H9 (cell line): Measurements from ENCODE around the gene BHLHE41. TPM values are rescaled to one million over a fixed set of nuclear protein-coding genes. Genes with fewer than 3 reads are reported as not detected.

Experiments used
- DNase-seq: peaks from one replicate; pipeline ENCODE4 v3.0.0-alpha.2; 2017
- H2AFZ ChIP-seq: one replicate; pipeline ENCODE4 v1.6.1; 2013; ENCODE audit warnings: mild to moderate bottlenecking, low read length, control low read depth, moderate library complexity
- H2AK5ac ChIP-seq: 2 replicates; pipeline ENCODE4 v1.6.1; 2013; ENCODE audit warnings: low read length, control low read depth, mixed read lengths; ENCODE audit not compliant: insufficient read length
- H2BK120ac ChIP-seq: one replicate; pipeline ENCODE4 v1.6.1; 2013; ENCODE audit warnings: low read depth, mild to moderate bottlenecking, low read length, control low read depth, inconsistent platforms; ENCODE audit not compliant: poor library complexity, severe bottlenecking
- H2BK12ac ChIP-seq: 2 replicates; pipeline ENCODE4 v1.6.1; 2013; ENCODE audit warnings: low read length, control low read depth, mixed read lengths, low read depth; ENCODE audit not compliant: insufficient read length
- H2BK15ac ChIP-seq: 2 replicates; pipeline ENCODE4 v1.6.1; 2013; ENCODE audit warnings: low read depth, low read length, control low read depth
- H2BK20ac ChIP-seq: one replicate; pipeline ENCODE4 v1.6.1; 2013; ENCODE audit warnings: low read depth, mild to moderate bottlenecking, low read length, control low read depth, inconsistent platforms; ENCODE audit not compliant: poor library complexity, severe bottlenecking
- H2BK5ac ChIP-seq: 2 replicates; pipeline ENCODE4 v1.6.1; 2013; ENCODE audit warnings: low read length, control low read depth, mixed read lengths; ENCODE audit not compliant: insufficient read length
- H3K14ac ChIP-seq: 2 replicates; pipeline ENCODE4 v1.6.1; 2013; ENCODE audit warnings: low read length, control low read depth; ENCODE audit not compliant: insufficient read depth
- H3K18ac ChIP-seq: 2 replicates; pipeline ENCODE4 v1.6.1; 2013; ENCODE audit warnings: low read depth, mild to moderate bottlenecking, mixed read lengths, low read length, control low read depth; ENCODE audit not compliant: insufficient read length
- H3K23ac ChIP-seq: 2 replicates; pipeline ENCODE4 v1.6.1; 2013; ENCODE audit warnings: low read length, control low read depth, mixed read lengths, low read depth; ENCODE audit not compliant: insufficient read length
- H3K23me2 ChIP-seq: 2 replicates; pipeline ENCODE4 v1.6.1; 2013; ENCODE audit warnings: low read depth, mild to moderate bottlenecking, mixed read lengths, low read length, control low read depth; ENCODE audit not compliant: insufficient read length, poor library complexity, severe bottlenecking
- H3K27ac ChIP-seq: 2 replicates; pipeline ENCODE4 v1.5.1; 2013; ENCODE audit warnings: low read length, control low read depth, mixed read lengths, low read depth; ENCODE audit not compliant: insufficient read length
- H3K27me3 ChIP-seq: 2 replicates; pipeline ENCODE4 v1.6.1; 2013; ENCODE audit warnings: low read length, control low read depth, inconsistent platforms; ENCODE audit not compliant: insufficient read depth
- H3K4ac ChIP-seq: 2 replicates; pipeline ENCODE4 v1.6.1; 2013; ENCODE audit warnings: low read depth, mild to moderate bottlenecking, control low read depth, inconsistent platforms, low read length, moderate library complexity
- H3K4me1 ChIP-seq: 2 replicates; pipeline ENCODE4 v1.6.1; 2013; ENCODE audit warnings: low read length, control low read depth, inconsistent platforms; ENCODE audit not compliant: insufficient read depth
- H3K4me2 ChIP-seq: 2 replicates; pipeline ENCODE4 v1.6.1; 2013; ENCODE audit warnings: low read length, control low read depth, mixed read lengths; ENCODE audit not compliant: insufficient read length, insufficient read depth
- H3K56ac ChIP-seq: 2 replicates; pipeline ENCODE4 v1.6.1; 2013; ENCODE audit warnings: low read depth, mild to moderate bottlenecking, mixed read lengths, low read length, control low read depth; ENCODE audit not compliant: insufficient read length
- H3K79me1 ChIP-seq: 2 replicates; pipeline ENCODE4 v1.6.1; 2013; ENCODE audit warnings: low read depth, mild to moderate bottlenecking, moderate library complexity, low read length, control low read depth, inconsistent platforms; ENCODE audit not compliant: insufficient read depth, poor library complexity, severe bottlenecking
- H3K79me2 ChIP-seq: 2 replicates; pipeline ENCODE4 v1.6.1; 2013; ENCODE audit warnings: low read length, control low read depth, inconsistent platforms; ENCODE audit not compliant: insufficient read depth
- H3K9ac ChIP-seq: 2 replicates; pipeline ENCODE4 v1.6.1; 2013; ENCODE audit warnings: low read length, control low read depth, mixed read lengths; ENCODE audit not compliant: insufficient read length; ENCODE audit errors: extremely low read depth
- H3K9me3 ChIP-seq: one replicate; pipeline ENCODE4 v1.6.1; 2013; ENCODE audit warnings: low read depth, low read length, inconsistent platforms; ENCODE audit not compliant: control insufficient read depth
- H3T11ph ChIP-seq: one replicate; pipeline ENCODE4 v1.6.1; 2013; ENCODE audit warnings: mild to moderate bottlenecking, low read length, control low read depth, inconsistent platforms
- H4K20me1 ChIP-seq: one replicate; pipeline ENCODE4 v1.6.1; 2013; ENCODE audit not compliant: control insufficient read depth, insufficient read length, insufficient read depth
- H4K5ac ChIP-seq: 2 replicates; pipeline ENCODE4 v1.6.1; 2013; ENCODE audit warnings: low read depth, mild to moderate bottlenecking, mixed read lengths, low read length, control low read depth; ENCODE audit not compliant: insufficient read length
- H4K8ac ChIP-seq: replicated peaks from 2 replicates; pipeline ENCODE4 v1.6.1; 2013; ENCODE audit warnings: low read length, control low read depth, mixed read lengths, low read depth; ENCODE audit not compliant: insufficient read length
- H4K91ac ChIP-seq: 2 replicates; pipeline ENCODE4 v1.6.1; 2013; ENCODE audit warnings: low read depth, mild to moderate bottlenecking, moderate library complexity, mixed read lengths, low read length, control low read depth; ENCODE audit not compliant: insufficient read length
- H3K27ac Mint-ChIP-seq, 3 experiments: 2 replicates in 2 of 3; 3 replicates in 1 of 3; pipeline ENCODE4 v1.8.0; 2020 to 2021; ENCODE audit warnings: mixed read lengths in 3 of 3, mild to moderate bottlenecking in 1 of 3, moderate library complexity in 1 of 3
- H3K27me3 Mint-ChIP-seq: 2 replicates; pipeline ENCODE4 v1.8.0; 2021; ENCODE audit warnings: low read depth, mild to moderate bottlenecking, moderate library complexity, mixed read lengths
- H3K36me3 Mint-ChIP-seq, 3 experiments: 2 replicates in 2 of 3; 3 replicates in 1 of 3; pipeline ENCODE4 v1.8.0; 2020 to 2021; ENCODE audit warnings: low read depth in 3 of 3, mixed read lengths in 3 of 3; ENCODE audit not compliant: insufficient read depth in 1 of 3
- H3K4me1 Mint-ChIP-seq, 2 experiments: 2 replicates each; pipeline ENCODE4 v1.8.0; 2020; ENCODE audit warnings: mixed read lengths in 2 of 2
- H3K4me3 Mint-ChIP-seq, 2 experiments: 2 replicates in 1 of 2; 3 replicates in 1 of 2; pipeline ENCODE4 v1.8.0; 2020 to 2021; ENCODE audit warnings: mild to moderate bottlenecking in 2 of 2, mixed read lengths in 2 of 2, moderate library complexity in 1 of 2
- H3K9me3 Mint-ChIP-seq, 2 experiments: 2 replicates in 1 of 2; 3 replicates in 1 of 2; pipeline ENCODE4 v1.8.0; 2020; ENCODE audit warnings: mild to moderate bottlenecking in 2 of 2, mixed read lengths in 2 of 2, moderate library complexity in 1 of 2
- WGBS: extraction: QIAGEN DNeasy Blood & Tissue Kit; methylation state at CpG from one replicate; pipeline ENCODE4 v1.1.7; 2013; ENCODE audit warnings: missing lambda C conversion rate, low lambda C conversion rate, mixed read lengths; ENCODE audit not compliant: insufficient read length; ENCODE audit errors: extremely low coverage; 5-methylcytosine and 5-hydroxymethylcytosine counted together
- total RNA-seq: library from RNA; stranded (reverse); gene quantifications from 2 replicates; pipeline ENCODE4 v1.2.1, GENCODE V29; 2021
- TF ChIP-seq, protein P1 (sequence below): fragments of 200-600 bp; sonication (generic); conservative IDR thresholded peaks from 3 replicates; pipeline ENCODE4 v1.8.0; 2021; ENCODE audit warnings: antibody characterized with exemption, mild to moderate bottlenecking

The BHLHE41 gene
- total RNA-seq, 1 experiment from 2014 or later, result 0.33 TPM

DNA sequence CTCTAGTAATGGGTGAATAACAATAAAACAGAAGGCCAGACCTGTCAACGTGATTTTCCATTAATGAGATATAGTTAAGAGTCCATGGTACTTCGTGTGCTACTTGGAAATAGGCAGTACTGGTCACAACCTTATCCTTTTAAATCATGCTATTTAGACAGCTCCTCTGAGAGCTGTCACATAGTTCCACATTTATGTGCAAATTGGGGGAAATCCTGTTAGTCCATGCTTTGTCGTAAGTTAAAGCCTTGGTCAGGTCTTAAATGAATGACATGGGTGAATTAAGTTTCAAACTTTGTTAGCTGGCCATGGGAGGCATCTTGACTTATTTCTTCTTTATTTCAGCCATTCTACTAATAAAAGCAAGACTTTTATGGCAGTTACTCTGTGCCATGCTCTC lies 11.9 kb upstream of the BHLHE41 start:
- Mint-ChIP-seq H3K36me3 (no peaks in the 10 kb centered on the region), H3K27me3 (peaks cover 32% of the 10 kb centered on the region), H3K4me3 (no peak overlapping the region), H3K27ac (no peak overlapping the region), H3K9me3 (no peaks in the 10 kb centered on the region), H3K4me1 (peaks cover 12 to 13% of the 10 kb centered on the region in 2 experiments)
- Histone ChIP-seq H3K9ac (no peak overlapping the region), H3K14ac (no peak overlapping the region), H3K79me2 (no peaks in the 10 kb centered on the region), H4K91ac (no peak overlapping the region), H4K5ac (no peak overlapping the region), H2BK120ac (no peak overlapping the region), H4K20me1 (no peaks in the 10 kb centered on the region), H2BK20ac (no peak overlapping the region), H3K18ac (no peak overlapping the region), H3K4ac (no peak overlapping the region), H3K27ac (no peak overlapping the region), H3K23ac (no peak overlapping the region), H3K56ac (no peak overlapping the region), H2BK15ac (no peak overlapping the region), H2BK12ac (no peak overlapping the region), H3K23me2 (no peaks in the 10 kb centered on the region), H2AK5ac (no peak overlapping the region), H3T11ph (no peak overlapping the region), H4K8ac (no peak overlapping the region), H3K27me3 (no peaks in the 10 kb centered on the region), H2BK5ac (no peak overlapping the region), H2AFZ (no peak overlapping the region), H3K79me1 (no peaks in the 10 kb centered on the region), H3K4me1 (peaks cover 3% of the 10 kb centered on the region; the same call in 1 of the 2 replicates), H3K4me2 (no peak overlapping the region), H3K9me3 (no peaks in the 10 kb centered on the region)
- no peak for DNase-seq
- TF ChIP-seq, protein P1, sequence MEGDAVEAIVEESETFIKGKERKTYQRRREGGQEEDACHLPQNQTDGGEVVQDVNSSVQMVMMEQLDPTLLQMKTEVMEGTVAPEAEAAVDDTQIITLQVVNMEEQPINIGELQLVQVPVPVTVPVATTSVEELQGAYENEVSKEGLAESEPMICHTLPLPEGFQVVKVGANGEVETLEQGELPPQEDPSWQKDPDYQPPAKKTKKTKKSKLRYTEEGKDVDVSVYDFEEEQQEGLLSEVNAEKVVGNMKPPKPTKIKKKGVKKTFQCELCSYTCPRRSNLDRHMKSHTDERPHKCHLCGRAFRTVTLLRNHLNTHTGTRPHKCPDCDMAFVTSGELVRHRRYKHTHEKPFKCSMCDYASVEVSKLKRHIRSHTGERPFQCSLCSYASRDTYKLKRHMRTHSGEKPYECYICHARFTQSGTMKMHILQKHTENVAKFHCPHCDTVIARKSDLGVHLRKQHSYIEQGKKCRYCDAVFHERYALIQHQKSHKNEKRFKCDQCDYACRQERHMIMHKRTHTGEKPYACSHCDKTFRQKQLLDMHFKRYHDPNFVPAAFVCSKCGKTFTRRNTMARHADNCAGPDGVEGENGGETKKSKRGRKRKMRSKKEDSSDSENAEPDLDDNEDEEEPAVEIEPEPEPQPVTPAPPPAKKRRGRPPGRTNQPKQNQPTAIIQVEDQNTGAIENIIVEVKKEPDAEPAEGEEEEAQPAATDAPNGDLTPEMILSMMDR, result no peak
- WGBS, result no CpG with 5 or more reads among the region's 3 CpGs
